ENCODE measurements around the gene ANO9.
"Not testable (repeated sequence)": the region's sequence is repeated elsewhere in the genome, so short reads cannot be mapped to it uniquely, and the experiment has no call there.

The ANO9 gene

DNA sequence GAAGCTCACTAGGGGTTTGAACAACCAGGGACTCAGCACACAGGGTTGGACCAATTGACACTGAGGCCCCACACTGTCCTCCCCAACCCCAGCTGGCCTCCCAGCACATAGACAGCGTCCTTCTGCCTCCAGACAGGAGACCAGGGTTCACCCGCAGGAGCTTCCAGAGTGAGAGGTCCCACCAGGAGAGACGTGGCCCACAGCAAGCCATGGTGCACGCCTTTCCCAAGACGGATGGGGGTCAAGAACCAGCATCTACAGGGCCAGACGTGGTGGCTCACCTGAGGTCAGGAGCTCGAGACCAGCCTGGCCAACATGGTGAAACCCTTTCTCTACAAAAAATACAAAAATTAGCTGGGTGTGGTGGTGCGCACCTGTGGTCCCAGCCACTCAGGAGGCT, 15.0 kb downstream of the ANO9 start:
- H3K4me3 ChIP-seq (ENCODE audit: control insufficient read depth, low read depth, low read length) = no peak overlapping the region
- DNase-seq (ENCODE audit: low read depth) = no peak
- TF ChIP-seq CTCF (conservative IDR thresholded peaks at IDR 0.05; ENCODE audit: control insufficient read depth, insufficient read depth, low read depth, low read length) = no peak

DNA sequence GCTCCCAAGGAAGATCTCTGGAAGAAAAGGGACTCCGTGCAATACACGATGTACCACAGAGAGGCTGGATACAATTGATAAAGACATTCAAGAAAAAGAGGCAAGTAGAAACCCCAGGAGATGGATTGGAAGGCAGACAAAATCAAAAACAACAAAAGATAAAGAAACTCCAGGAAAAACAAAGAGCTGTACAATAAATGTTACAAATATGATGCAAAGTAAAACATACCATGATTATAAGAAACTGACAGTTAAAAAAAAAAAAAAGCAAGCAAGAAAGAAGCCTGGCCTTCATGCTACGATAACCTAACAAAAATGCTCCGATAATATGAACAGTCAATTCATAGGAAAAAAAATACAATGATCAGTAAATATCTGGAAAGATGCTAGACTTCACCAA, 16.5 kb downstream of the ANO9 start:
- no peak for TF ChIP-seq CTCF (conservative IDR thresholded peaks at IDR 0.05; ENCODE audit: control insufficient read depth, insufficient read depth, low read depth, low read length)
- no peak for DNase-seq (ENCODE audit: low read depth)
- no peak overlapping the region for H3K4me3 ChIP-seq (ENCODE audit: control insufficient read depth, low read depth, low read length)

GRCh38 chr11:424766-425165, 17.0 kb downstream of the ANO9 start:
- H3K4me3 ChIP-seq (ENCODE audit: control insufficient read depth, low read depth, low read length); DNase-seq (ENCODE audit: low read depth): not testable (repeated sequence)

GRCh38 chr11:424232-424631, 17.6 kb downstream of the ANO9 start:
- no peak for DNase-seq (ENCODE audit: low read depth)
- TF ChIP-seq CTCF (conservative IDR thresholded peaks at IDR 0.05; ENCODE audit: control insufficient read depth, insufficient read depth, low read depth, low read length) = no peak
- no peak overlapping the region for H3K4me3 ChIP-seq (ENCODE audit: control insufficient read depth, low read depth, low read length)

DNA sequence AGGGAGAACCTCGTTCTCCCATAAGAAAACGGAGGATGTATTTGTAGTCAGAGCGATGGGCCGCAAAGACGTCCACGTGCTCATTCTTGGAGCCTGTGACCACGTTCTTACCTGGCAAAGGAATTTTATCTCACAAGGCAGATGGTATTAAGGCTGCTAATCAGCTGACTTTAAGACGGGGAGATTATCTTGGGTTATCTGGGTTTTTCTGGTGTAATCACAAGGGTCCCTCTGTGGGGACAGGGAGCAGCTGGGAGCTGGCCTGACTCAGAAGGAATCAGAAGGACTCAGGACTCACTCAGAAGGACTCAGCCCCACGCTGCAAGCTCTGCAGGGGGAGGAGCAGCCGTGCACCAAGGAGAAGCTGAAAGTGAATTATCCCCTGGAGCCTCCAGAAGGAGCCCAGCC, 19.6 kb downstream of the ANO9 start:
- no peak overlapping the region for H3K4me3 ChIP-seq (ENCODE audit: control insufficient read depth, low read depth, low read length)
- no peak for DNase-seq (ENCODE audit: low read depth)
- TF ChIP-seq CTCF (conservative IDR thresholded peaks at IDR 0.05; ENCODE audit: control insufficient read depth, insufficient read depth, low read depth, low read length) = no peak

DNA sequence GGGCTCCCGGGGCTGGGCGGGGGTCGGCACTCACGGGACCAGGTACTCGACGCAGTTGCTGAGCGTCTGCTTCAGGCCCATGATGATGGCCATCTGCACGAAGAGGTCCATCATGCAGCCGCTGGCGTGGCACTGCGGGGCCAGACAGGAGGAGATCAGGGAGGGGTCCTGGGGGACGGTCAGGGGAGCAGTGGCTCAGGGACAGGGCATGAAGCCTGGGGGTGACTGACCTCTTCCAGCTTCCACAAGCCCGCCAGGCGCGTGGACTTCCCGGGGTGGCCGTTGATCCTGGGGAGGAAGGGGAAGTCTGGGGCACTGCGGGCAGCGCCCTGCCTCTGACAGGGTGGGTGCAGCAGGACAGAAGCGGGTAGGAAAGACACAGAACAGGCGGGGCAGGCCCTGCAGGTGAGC, 20.9 kb downstream of the ANO9 start:
- H3K4me3 ChIP-seq (ENCODE audit: control insufficient read depth, low read depth, low read length) = no peak overlapping the region
- TF ChIP-seq CTCF (conservative IDR thresholded peaks at IDR 0.05; ENCODE audit: control insufficient read depth, insufficient read depth, low read depth, low read length) = no peak
- DNase-seq (ENCODE audit: low read depth) = no peak

GRCh38 chr11:420054-420910, 21.5 kb downstream of the ANO9 start:
- no peak overlapping the region for H3K4me3 ChIP-seq (ENCODE audit: control insufficient read depth, low read depth, low read length)
- TF ChIP-seq CTCF (conservative IDR thresholded peaks at IDR 0.05; ENCODE audit: control insufficient read depth, insufficient read depth, low read depth, low read length) = no peak
- no peak for DNase-seq (ENCODE audit: low read depth)

Measured in fibroblast of mammary gland (primary cell).